HL-60 (cell line): Measurements from ENCODE around the gene CAPZA2.

Experiments
- GABPA ChIP-seq: IDR thresholded peaks from 2 replicates; pipeline ENCODE4 v1.6.1; 2012; ENCODE audit warnings: low read depth
- POLR2AphosphoS5 ChIP-seq: IDR thresholded peaks from 2 replicates; pipeline ENCODE4 v1.6.1; 2012; ENCODE audit warnings: low read depth
- SPI1 ChIP-seq: IDR thresholded peaks from 2 replicates; pipeline ENCODE4 v1.6.1; 2012; ENCODE audit warnings: low read depth, mild to moderate bottlenecking, borderline replicate concordance
- TF ChIP-seq, protein P1 (sequence below): IDR thresholded peaks from one replicate; pipeline ENCODE4 v1.5.1; 2011; ENCODE audit warnings: low read length, control low read depth, inconsistent platforms; ENCODE audit not compliant: insufficient read depth
- TF ChIP-seq, protein P2 (sequence below): IDR thresholded peaks from 2 replicates; pipeline ENCODE4 v1.6.1; 2012; ENCODE audit warnings: low read depth; ENCODE audit not compliant: insufficient replicate concordance

DNA sequence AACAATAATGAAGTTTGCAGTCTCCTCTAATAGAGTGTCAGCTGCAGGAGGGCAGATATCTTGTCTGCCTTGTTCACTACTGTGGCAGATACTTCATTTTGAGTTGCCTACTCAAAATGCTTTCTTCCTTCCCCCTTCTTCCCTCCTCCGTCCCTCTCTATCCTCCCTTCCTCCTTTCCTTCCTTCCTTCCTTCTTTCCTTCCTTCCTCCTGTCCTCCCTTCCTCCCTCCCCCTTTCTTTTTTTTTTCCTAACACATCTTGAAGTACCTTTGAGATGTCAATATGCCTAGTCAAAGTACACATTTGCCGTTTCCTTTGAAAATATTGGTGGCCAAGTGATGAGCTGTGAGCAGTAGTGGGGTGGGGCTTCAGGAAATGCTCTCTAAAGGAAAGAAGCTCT, 72.2 kb downstream of the CAPZA2 start:
- no peak for TF ChIP-seq POLR2AphosphoS5
- TF ChIP-seq, protein P1, sequence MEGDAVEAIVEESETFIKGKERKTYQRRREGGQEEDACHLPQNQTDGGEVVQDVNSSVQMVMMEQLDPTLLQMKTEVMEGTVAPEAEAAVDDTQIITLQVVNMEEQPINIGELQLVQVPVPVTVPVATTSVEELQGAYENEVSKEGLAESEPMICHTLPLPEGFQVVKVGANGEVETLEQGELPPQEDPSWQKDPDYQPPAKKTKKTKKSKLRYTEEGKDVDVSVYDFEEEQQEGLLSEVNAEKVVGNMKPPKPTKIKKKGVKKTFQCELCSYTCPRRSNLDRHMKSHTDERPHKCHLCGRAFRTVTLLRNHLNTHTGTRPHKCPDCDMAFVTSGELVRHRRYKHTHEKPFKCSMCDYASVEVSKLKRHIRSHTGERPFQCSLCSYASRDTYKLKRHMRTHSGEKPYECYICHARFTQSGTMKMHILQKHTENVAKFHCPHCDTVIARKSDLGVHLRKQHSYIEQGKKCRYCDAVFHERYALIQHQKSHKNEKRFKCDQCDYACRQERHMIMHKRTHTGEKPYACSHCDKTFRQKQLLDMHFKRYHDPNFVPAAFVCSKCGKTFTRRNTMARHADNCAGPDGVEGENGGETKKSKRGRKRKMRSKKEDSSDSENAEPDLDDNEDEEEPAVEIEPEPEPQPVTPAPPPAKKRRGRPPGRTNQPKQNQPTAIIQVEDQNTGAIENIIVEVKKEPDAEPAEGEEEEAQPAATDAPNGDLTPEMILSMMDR = no peak
- no peak for TF ChIP-seq GABPA
- TF ChIP-seq, protein P2, sequence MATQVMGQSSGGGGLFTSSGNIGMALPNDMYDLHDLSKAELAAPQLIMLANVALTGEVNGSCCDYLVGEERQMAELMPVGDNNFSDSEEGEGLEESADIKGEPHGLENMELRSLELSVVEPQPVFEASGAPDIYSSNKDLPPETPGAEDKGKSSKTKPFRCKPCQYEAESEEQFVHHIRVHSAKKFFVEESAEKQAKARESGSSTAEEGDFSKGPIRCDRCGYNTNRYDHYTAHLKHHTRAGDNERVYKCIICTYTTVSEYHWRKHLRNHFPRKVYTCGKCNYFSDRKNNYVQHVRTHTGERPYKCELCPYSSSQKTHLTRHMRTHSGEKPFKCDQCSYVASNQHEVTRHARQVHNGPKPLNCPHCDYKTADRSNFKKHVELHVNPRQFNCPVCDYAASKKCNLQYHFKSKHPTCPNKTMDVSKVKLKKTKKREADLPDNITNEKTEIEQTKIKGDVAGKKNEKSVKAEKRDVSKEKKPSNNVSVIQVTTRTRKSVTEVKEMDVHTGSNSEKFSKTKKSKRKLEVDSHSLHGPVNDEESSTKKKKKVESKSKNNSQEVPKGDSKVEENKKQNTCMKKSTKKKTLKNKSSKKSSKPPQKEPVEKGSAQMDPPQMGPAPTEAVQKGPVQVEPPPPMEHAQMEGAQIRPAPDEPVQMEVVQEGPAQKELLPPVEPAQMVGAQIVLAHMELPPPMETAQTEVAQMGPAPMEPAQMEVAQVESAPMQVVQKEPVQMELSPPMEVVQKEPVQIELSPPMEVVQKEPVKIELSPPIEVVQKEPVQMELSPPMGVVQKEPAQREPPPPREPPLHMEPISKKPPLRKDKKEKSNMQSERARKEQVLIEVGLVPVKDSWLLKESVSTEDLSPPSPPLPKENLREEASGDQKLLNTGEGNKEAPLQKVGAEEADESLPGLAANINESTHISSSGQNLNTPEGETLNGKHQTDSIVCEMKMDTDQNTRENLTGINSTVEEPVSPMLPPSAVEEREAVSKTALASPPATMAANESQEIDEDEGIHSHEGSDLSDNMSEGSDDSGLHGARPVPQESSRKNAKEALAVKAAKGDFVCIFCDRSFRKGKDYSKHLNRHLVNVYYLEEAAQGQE = no peak
- no peak for TF ChIP-seq SPI1
